Mucosa of stomach (tissue), 1 donor: Measurements from ENCODE around the gene RBM38.

Experiments used
- H3K27me3 ChIP-seq: one replicate; pipeline ENCODE4 v1.7.0; 2013; ENCODE audit warnings: mild to moderate bottlenecking, low read length; ENCODE audit not compliant: control insufficient read depth, insufficient read depth
- H3K36me3 ChIP-seq: one replicate; pipeline ENCODE4 v1.7.0; 2013; ENCODE audit warnings: low read length; ENCODE audit not compliant: control insufficient read depth, insufficient read depth
- H3K4me1 ChIP-seq: one replicate; pipeline ENCODE4 v1.7.0; 2013; ENCODE audit warnings: mild to moderate bottlenecking, low read length; ENCODE audit not compliant: control insufficient read depth, insufficient read depth
- H3K4me3 ChIP-seq: one replicate; pipeline ENCODE4 v1.7.0; 2013; ENCODE audit warnings: low read length
- H3K9ac ChIP-seq: one replicate; pipeline ENCODE4 v1.7.0; 2013; ENCODE audit warnings: mild to moderate bottlenecking, low read length, moderate library complexity
- H3K9me3 ChIP-seq: one replicate; pipeline ENCODE4 v1.7.0; 2013; ENCODE audit warnings: mild to moderate bottlenecking, low read length, moderate library complexity; ENCODE audit not compliant: control insufficient read depth
- donor health status: Pancreatic carcinoma.

The RBM38 gene

GRCh38 chr20:57450419-57450818 is 59.2 kb downstream of the RBM38 start:
- Histone ChIP-seq H3K4me3 (no peak overlapping the region), H3K27me3 (peaks cover 5% of the 10 kb centered on the region), H3K36me3 (no peaks in the 10 kb centered on the region), H3K4me1 (no peaks in the 10 kb centered on the region), H3K9me3 (no peaks in the 10 kb centered on the region), H3K9ac (no peak overlapping the region)

GRCh38 chr20:57450931-57451330 is 59.7 kb downstream of the RBM38 start:
- no peaks in the 10 kb centered on the region for H3K9me3 ChIP-seq
- no peak overlapping the region for H3K9ac ChIP-seq
- H3K4me3 ChIP-seq: no peak overlapping the region
- H3K27me3 ChIP-seq: peaks cover 5% of the 10 kb centered on the region
- no peaks in the 10 kb centered on the region for H3K4me1 ChIP-seq
- H3K36me3 ChIP-seq: no peaks in the 10 kb centered on the region

GRCh38 chr20:57451431-57451794 is 60.2 kb downstream of the RBM38 start:
- Histone ChIP-seq H3K27me3 (peaks cover 5% of the 10 kb centered on the region), H3K4me3 (no peak overlapping the region), H3K9me3 (no peaks in the 10 kb centered on the region), H3K36me3 (no peaks in the 10 kb centered on the region), H3K4me1 (no peaks in the 10 kb centered on the region), H3K9ac (no peak overlapping the region)

GRCh38 chr20:57451795-57452661 is 60.8 kb downstream of the RBM38 start:
- H3K36me3 ChIP-seq: no peaks in the 10 kb centered on the region
- peaks cover 5% of the 10 kb centered on the region for H3K27me3 ChIP-seq
- no peak overlapping the region for H3K9ac ChIP-seq
- H3K9me3 ChIP-seq: no peaks in the 10 kb centered on the region
- H3K4me3 ChIP-seq: no peak overlapping the region
- no peaks in the 10 kb centered on the region for H3K4me1 ChIP-seq

- Histone ChIP-seq H3K27me3 (peaks cover 7% of the 10 kb centered on the region), H3K9ac (no peak overlapping the region), H3K4me1 (no peaks in the 10 kb centered on the region), H3K4me3 (no peak overlapping the region), H3K9me3 (no peaks in the 10 kb centered on the region), H3K36me3 (no peaks in the 10 kb centered on the region)
These were observed 64.2 kb downstream of the RBM38 start for GRCh38 chr20:57455386-57455785.

GRCh38 chr20:57456116-57456515 is 64.9 kb downstream of the RBM38 start:
- H3K4me1 ChIP-seq: no peaks in the 10 kb centered on the region
- H3K4me3 ChIP-seq: no peak overlapping the region
- H3K27me3 ChIP-seq: peaks cover 3% of the 10 kb centered on the region
- H3K9me3 ChIP-seq: no peaks in the 10 kb centered on the region
- H3K36me3 ChIP-seq: no peaks in the 10 kb centered on the region
- no peak overlapping the region for H3K9ac ChIP-seq

- Histone ChIP-seq H3K36me3 (no peaks in the 10 kb centered on the region), H3K4me3 (no peak overlapping the region), H3K9ac (no peak overlapping the region), H3K9me3 (no peaks in the 10 kb centered on the region), H3K27me3 (peaks cover 3% of the 10 kb centered on the region), H3K4me1 (no peaks in the 10 kb centered on the region)
These were observed 66.3 kb downstream of the RBM38 start for GRCh38 chr20:57457243-57458095.

GRCh38 chr20:57458400-57459160 is 67.4 kb downstream of the RBM38 start:
- H3K9me3 ChIP-seq: no peaks in the 10 kb centered on the region
- no peaks in the 10 kb centered on the region for H3K36me3 ChIP-seq
- no peak overlapping the region for H3K9ac ChIP-seq
- no peaks in the 10 kb centered on the region for H3K4me1 ChIP-seq
- H3K27me3 ChIP-seq: peaks cover 3% of the 10 kb centered on the region
- no peak overlapping the region for H3K4me3 ChIP-seq
